ENCODE data around the gene MMAB. TPM values are rescaled to one million over a fixed set of nuclear protein-coding genes. Genes with fewer than 3 reads are reported as not detected.

MMAB gene
- total RNA-seq, 1 donor from 2014 or later, result 24.7 TPM

- H2AFZ ChIP-seq (replicated peaks), result no peak overlapping the region
- H3K4me3 ChIP-seq, result no peak overlapping the region
- H3K27ac ChIP-seq, result no peak overlapping the region
- H3K4me3 Mint-ChIP-seq, result peak overlapping the region; percentile 54
- H3K36me3 ChIP-seq, result no peaks in the 10 kb centered on the region
- TF ChIP-seq EZH2phosphoT487 (IDR thresholded peaks at IDR 0.05) (no peak), EZH2 (IDR thresholded peaks at IDR 0.05) (no peak), CTCF (IDR thresholded peaks at IDR 0.05) (no peak)
- peaks cover 54% of the 10 kb centered on the region for H3K4me1 ChIP-seq
- H4K20me1 ChIP-seq (ENCODE audit: low read depth), result no peaks in the 10 kb centered on the region
- H3K27me3 ChIP-seq, result no peaks in the 10 kb centered on the region
- peaks cover 50% of the 10 kb centered on the region for H3F3A ChIP-seq (ENCODE audit: low read depth)
- no peak overlapping the region for H3K27ac Mint-ChIP-seq
- H3K36me3 Mint-ChIP-seq, result no peaks in the 10 kb centered on the region
- no peaks in the 10 kb centered on the region for H3K9me3 Mint-ChIP-seq
- H3K4me2 ChIP-seq, result no peak overlapping the region
- H3K9ac ChIP-seq, result no peak overlapping the region
- H3K27me3 Mint-ChIP-seq (ENCODE audit: insufficient read depth, low read depth), result peaks cover 19% of the 10 kb centered on the region
- no peak for DNase-seq (ENCODE audit: low spot score)
- H3K79me2 ChIP-seq (ENCODE audit: low read depth), result no peaks in the 10 kb centered on the region
- peaks cover 39% of the 10 kb centered on the region for H3K4me1 Mint-ChIP-seq
- H3K9me3 ChIP-seq (ENCODE audit: low read depth), result no peaks in the 10 kb centered on the region
These were observed 36.0 kb upstream of the MMAB start for GRCh38 chr12:109609342-109609741.

- H3K4me1 ChIP-seq, result peaks cover 54% of the 10 kb centered on the region
- no peak for TF ChIP-seq CTCF (IDR thresholded peaks at IDR 0.05)
- TF ChIP-seq EZH2phosphoT487 (IDR thresholded peaks at IDR 0.05), result no peak
- TF ChIP-seq EZH2 (IDR thresholded peaks at IDR 0.05), result no peak
- H3K4me1 Mint-ChIP-seq, result peaks cover 39% of the 10 kb centered on the region
- H2AFZ ChIP-seq (replicated peaks), result no peak overlapping the region
- H3K9me3 ChIP-seq (ENCODE audit: low read depth), result no peaks in the 10 kb centered on the region
- H3K9ac ChIP-seq, result no peak overlapping the region
- no peaks in the 10 kb centered on the region for H3K9me3 Mint-ChIP-seq
- H3K4me2 ChIP-seq, result no peak overlapping the region
- no peak overlapping the region for H3K27ac Mint-ChIP-seq
- H4K20me1 ChIP-seq (ENCODE audit: low read depth), result no peaks in the 10 kb centered on the region
- peak overlapping the region; percentile 54 for H3K4me3 Mint-ChIP-seq
- no peaks in the 10 kb centered on the region for H3K36me3 Mint-ChIP-seq
- H3F3A ChIP-seq (ENCODE audit: low read depth), result peaks cover 56% of the 10 kb centered on the region
- no peak overlapping the region for H3K27ac ChIP-seq
- peaks cover 21% of the 10 kb centered on the region for H3K27me3 Mint-ChIP-seq (ENCODE audit: insufficient read depth, low read depth)
- DNase-seq (ENCODE audit: low spot score), result no peak
- H3K79me2 ChIP-seq (ENCODE audit: low read depth), result no peaks in the 10 kb centered on the region
- H3K4me3 ChIP-seq, result no peak overlapping the region
- H3K27me3 ChIP-seq, result no peaks in the 10 kb centered on the region
- no peaks in the 10 kb centered on the region for H3K36me3 ChIP-seq
These were observed 35.5 kb upstream of the MMAB start for GRCh38 chr12:109608793-109609192.

GRCh38 chr12:109608270-109608669 is 35.0 kb upstream of the MMAB start:
- Histone ChIP-seq H3K9me3 (ENCODE audit: low read depth) (no peaks in the 10 kb centered on the region), H2AFZ (replicated peaks) (no peak overlapping the region), H3F3A (ENCODE audit: low read depth) (peaks cover 53% of the 10 kb centered on the region), H3K27me3 (no peaks in the 10 kb centered on the region), H3K4me3 (no peak overlapping the region), H3K27ac (no peak overlapping the region), H3K4me2 (no peak overlapping the region), H4K20me1 (ENCODE audit: low read depth) (no peaks in the 10 kb centered on the region), H3K4me1 (peaks cover 51% of the 10 kb centered on the region), H3K9ac (no peak overlapping the region), H3K36me3 (no peaks in the 10 kb centered on the region), H3K79me2 (ENCODE audit: low read depth) (no peaks in the 10 kb centered on the region)
- peaks cover 23% of the 10 kb centered on the region for H3K27me3 Mint-ChIP-seq (ENCODE audit: insufficient read depth, low read depth)
- no peak overlapping the region for H3K4me3 Mint-ChIP-seq
- peaks cover 39% of the 10 kb centered on the region for H3K4me1 Mint-ChIP-seq
- no peaks in the 10 kb centered on the region for H3K9me3 Mint-ChIP-seq
- TF ChIP-seq CTCF (IDR thresholded peaks at IDR 0.05) (no peak), EZH2phosphoT487 (IDR thresholded peaks at IDR 0.05) (no peak), EZH2 (IDR thresholded peaks at IDR 0.05) (no peak)
- H3K27ac Mint-ChIP-seq, result peak overlapping the region; percentile 55
- no peak for DNase-seq (ENCODE audit: low spot score)
- H3K36me3 Mint-ChIP-seq, result no peaks in the 10 kb centered on the region
